Thyroid gland (tissue), 4 donors: ENCODE results near the gene CEP131. TPM values are rescaled to one million over a fixed set of nuclear protein-coding genes. Genes with fewer than 3 reads are reported as not detected.
"Not testable (repeated sequence)": the region's sequence is repeated elsewhere in the genome, so short reads cannot be mapped to it uniquely, and the experiment has no call there.

Source experiments
- DNase-seq, 2 donors: peaks; one replicate each; pipeline ENCODE4 v3.0.0-alpha.2; 2019
- H3K27ac ChIP-seq, 3 donors: fragments of 200-600 bp; sonication (generic); 1 replicate in 2 of 3; 2 replicates in 1 of 3; pipeline ENCODE4 v1.5.1; 2016 to 2019; ENCODE audit warnings: mild to moderate bottlenecking in 1 of 3, moderate library complexity in 1 of 3
- H3K27me3 ChIP-seq: fragments of 200-600 bp; sonication (generic); one replicate; pipeline ENCODE4 v1.5.1; 2019
- H3K36me3 ChIP-seq, 2 donors: fragments of 200-600 bp; sonication (generic); one replicate each; pipeline ENCODE4 v1.5.1; 2016 to 2019
- H3K4me1 ChIP-seq, 2 donors: fragments of 200-600 bp; sonication (generic); one replicate each; pipeline ENCODE4 v1.5.1; 2017 to 2019
- H3K4me3 ChIP-seq, 3 donors: fragments of 200-600 bp; sonication (generic); replicated peaks in 1 of 3; 1 replicate in 2 of 3; 2 replicates in 1 of 3; pipeline ENCODE4 v1.5.1; 2016; ENCODE audit warnings: mild to moderate bottlenecking in 1 of 3
- H3K9me3 ChIP-seq: fragments of 200-600 bp; sonication (generic); one replicate; pipeline ENCODE4 v1.5.1; 2017
- POLR2A ChIP-seq, 2 donors: fragments of 450-650 bp; IDR thresholded peaks; one replicate each; pipeline ENCODE4 v1.6.1; 2017; ENCODE audit warnings: antibody characterized with exemption in 2 of 2, mild to moderate bottlenecking in 2 of 2, moderate library complexity in 1 of 2
- WGBS, 2 donors: methylation state at CpG; one replicate each; pipeline ENCODE4 v1.1.5; 2017; 5-methylcytosine and 5-hydroxymethylcytosine counted together
- intact Hi-C: fragments of 100-400 bp; cut with DNase I; formaldehyde crosslinking; loops from one replicate; pipeline ENCODE4 v1.15.1; 2023
- total RNA-seq, 4 donors: library from RNA; depleted of rRNA; stranded (reverse); fragments of >200 nt; gene quantifications; one replicate each; pipeline ENCODE4 v1.2.3, GENCODE V29; 2016
- TF ChIP-seq, protein P1 (sequence below), 6 experiments: fragments of 200-600 bp in 3 of 6; fragments of 450-650 bp in 3 of 6; sonication (generic) in 3 of 6; IDR thresholded peaks; one replicate each; pipeline ENCODE4 v1.5.1; 2016 to 2019; ENCODE audit warnings: antibody characterized with exemption in 6 of 6, mild to moderate bottlenecking in 2 of 6, inconsistent platforms in 1 of 6, moderate library complexity in 1 of 6

Gene CEP131
- total RNA-seq, 4 donors from 2014 or later, result 6.9 to 12.0 (median 8.6) TPM

DNA sequence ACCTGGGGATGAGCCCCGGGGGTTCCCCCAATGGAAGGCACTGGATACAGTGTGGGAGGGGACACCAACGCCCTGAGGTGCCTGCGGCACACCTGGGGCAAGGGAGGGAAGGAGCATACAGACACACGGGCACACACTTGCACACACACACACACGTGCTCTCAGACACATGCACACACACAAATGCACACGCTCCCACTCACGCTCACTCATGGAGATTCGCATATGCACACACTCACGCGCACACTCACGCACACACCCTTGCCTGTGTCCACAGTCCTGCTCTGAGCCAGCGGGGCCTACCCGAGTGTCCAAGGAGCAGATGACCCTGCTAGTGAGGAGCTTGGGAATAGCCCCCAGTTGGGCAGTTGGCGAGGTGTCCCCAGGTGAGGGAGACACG is 74.2 kb downstream of the CEP131 start:
- no peak for TF ChIP-seq POLR2A (IDR thresholded peaks at IDR 0.05)
- TF ChIP-seq, protein P1, sequence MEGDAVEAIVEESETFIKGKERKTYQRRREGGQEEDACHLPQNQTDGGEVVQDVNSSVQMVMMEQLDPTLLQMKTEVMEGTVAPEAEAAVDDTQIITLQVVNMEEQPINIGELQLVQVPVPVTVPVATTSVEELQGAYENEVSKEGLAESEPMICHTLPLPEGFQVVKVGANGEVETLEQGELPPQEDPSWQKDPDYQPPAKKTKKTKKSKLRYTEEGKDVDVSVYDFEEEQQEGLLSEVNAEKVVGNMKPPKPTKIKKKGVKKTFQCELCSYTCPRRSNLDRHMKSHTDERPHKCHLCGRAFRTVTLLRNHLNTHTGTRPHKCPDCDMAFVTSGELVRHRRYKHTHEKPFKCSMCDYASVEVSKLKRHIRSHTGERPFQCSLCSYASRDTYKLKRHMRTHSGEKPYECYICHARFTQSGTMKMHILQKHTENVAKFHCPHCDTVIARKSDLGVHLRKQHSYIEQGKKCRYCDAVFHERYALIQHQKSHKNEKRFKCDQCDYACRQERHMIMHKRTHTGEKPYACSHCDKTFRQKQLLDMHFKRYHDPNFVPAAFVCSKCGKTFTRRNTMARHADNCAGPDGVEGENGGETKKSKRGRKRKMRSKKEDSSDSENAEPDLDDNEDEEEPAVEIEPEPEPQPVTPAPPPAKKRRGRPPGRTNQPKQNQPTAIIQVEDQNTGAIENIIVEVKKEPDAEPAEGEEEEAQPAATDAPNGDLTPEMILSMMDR (IDR thresholded peaks at IDR 0.05), result no peak
- H3K27me3 ChIP-seq, result no peaks in the 10 kb centered on the region
- no peak overlapping the region for H3K27ac ChIP-seq
- H3K4me3 ChIP-seq, result no peak overlapping the region
- no peaks in the 10 kb centered on the region for H3K36me3 ChIP-seq
- intact Hi-C loops, result no loop called here
- H3K9me3 ChIP-seq, result no peaks in the 10 kb centered on the region
- WGBS, 2 donors, result 87 to 90% methylated on average over 13 of the region's 15 CpGs
- peaks cover 0 to 10% of the 10 kb centered on the region in 2 donors for H3K4me1 ChIP-seq
- no peak for DNase-seq

DNA sequence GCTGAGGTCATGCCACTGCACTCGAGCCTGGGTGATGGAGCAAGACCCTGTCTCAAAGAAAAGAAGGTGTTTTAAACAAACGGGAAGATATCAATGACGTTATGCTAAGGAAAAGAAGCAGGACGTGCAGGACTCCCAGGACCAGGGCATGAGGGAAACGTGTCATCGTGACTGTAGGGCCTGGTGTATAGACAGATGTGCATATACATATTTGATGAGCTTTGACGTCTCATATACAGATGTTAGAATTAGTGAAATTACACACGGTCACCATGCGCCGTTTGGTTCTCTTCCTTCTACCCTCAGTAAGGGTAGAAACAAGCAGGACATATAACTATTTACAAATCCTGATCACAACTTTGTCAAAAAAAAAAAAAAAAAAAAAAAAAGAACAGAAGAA is 75.1 kb downstream of the CEP131 start:
- Histone ChIP-seq H3K9me3 (no peaks in the 10 kb centered on the region), H3K36me3 (no peaks in the 10 kb centered on the region), H3K27ac (no peak overlapping the region), H3K27me3 (no peaks in the 10 kb centered on the region), H3K4me1 (peaks cover 0 to 13% of the 10 kb centered on the region in 2 donors), H3K4me3 (no peak overlapping the region)
- DNase-seq, result no peak
- TF ChIP-seq, protein P1 (IDR thresholded peaks at IDR 0.05), result no peak
- TF ChIP-seq POLR2A (IDR thresholded peaks at IDR 0.05), result no peak
- intact Hi-C loops, result no loop called here
- 84 to 85% methylated on average over 10 of the region's 10 CpGs for WGBS, 2 donors

DNA sequence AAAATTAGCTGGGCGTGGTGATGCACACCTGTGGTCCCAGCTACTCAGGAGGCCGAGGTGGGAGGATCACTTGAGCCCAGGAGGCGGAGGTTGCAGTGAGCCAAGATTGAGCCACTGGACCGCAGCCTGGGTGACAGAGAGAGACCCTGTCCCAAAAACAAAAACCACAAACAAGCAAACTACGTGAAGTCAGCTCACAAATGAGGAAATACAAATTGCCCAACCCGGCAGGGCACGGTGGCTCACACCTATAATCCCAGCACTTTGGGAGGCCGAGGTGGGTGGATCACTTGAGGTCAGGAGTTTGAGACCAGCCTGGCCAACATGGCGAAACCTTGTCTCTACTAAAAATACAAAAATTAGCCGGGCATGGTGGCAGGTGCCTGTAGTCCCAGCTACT is 76.6 kb downstream of the CEP131 start:
- H3K36me3 ChIP-seq, H3K4me3 ChIP-seq, H3K27me3 ChIP-seq, H3K9me3 ChIP-seq, intact Hi-C loops, DNase-seq, H3K27ac ChIP-seq: not testable (repeated sequence)
- WGBS, 2 donors, result 85 to 87% methylated on average over 10 of the region's 10 CpGs
- H3K4me1 ChIP-seq, result peaks cover 0 to 16% of the 10 kb centered on the region in 2 donors

DNA sequence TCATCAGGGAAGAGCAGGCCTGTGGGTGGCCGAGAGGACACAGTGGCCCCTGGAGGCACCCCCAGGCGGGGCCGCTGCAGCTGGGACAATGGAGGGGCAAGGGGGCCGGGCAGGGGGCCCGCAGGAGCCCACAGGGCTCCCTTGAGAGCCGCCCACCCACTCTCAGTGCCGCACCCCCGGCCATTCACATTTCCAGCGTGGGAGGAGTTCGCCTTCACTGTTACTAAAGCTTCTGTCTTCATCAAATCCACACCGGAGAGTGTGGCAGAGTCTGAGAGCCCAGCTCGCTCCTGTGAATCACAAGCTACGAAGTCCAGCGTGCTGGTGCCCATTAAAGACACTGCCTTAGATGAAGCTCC is 78.4 kb downstream of the CEP131 start:
- Histone ChIP-seq H3K4me3 (no peak overlapping the region), H3K27ac (no peak overlapping the region), H3K4me1 (peaks cover 0 to 9% of the 10 kb centered on the region in 2 donors), H3K27me3 (no peaks in the 10 kb centered on the region), H3K36me3 (no peaks in the 10 kb centered on the region), H3K9me3 (no peaks in the 10 kb centered on the region)
- intact Hi-C loops, result loop anchor here (5.0 kb wide), 1 partner anchor 93 kb away; the partner anchor contains the start of genes NDUFAF8 and TEPSIN
- TF ChIP-seq, protein P1 (IDR thresholded peaks at IDR 0.05), result no peak
- TF ChIP-seq POLR2A (IDR thresholded peaks at IDR 0.05), result no peak
- no peak for DNase-seq
- 85 to 90% methylated on average over 9 to 12 of the region's 14 CpGs for WGBS, 2 donors

DNA sequence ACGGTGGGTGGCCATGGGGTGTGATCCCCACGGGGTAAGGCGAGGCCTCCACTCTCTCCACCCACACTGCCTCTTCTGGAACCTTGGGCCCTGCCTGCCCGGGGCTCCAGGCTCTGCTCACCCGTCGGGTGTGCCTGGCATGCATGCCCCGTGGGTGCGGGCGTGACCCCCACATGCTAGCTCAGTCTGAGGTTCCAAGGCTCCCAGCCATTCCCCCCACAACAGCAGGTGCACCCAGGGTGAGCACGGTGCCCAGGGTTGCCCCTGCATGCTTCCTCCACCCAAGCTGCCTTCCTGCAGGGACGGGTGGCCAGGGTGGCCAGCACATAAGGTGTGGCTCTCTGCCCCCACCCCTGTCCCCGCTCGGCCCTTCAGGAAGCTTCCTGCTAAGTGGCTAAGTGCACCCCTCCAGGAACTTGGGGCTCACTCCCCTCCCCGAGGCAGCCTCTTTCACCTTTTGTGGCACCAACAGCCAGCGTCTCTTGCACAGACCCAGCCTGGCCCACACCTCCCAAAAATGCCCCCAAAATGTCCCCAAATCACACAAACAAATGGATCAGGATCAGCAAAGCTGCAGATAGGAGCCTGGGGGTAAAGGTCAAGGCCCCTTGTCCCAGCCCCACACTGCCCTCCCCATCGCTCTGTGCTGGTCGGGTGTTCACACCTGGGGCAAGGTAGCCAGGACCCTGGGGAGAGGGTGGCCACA is 78.9 kb downstream of the CEP131 start:
- WGBS, 2 donors, result 94% methylated on average over 9 to 16 of the region's 17 CpGs
- Histone ChIP-seq H3K4me1 (peaks cover 0 to 9% of the 10 kb centered on the region in 2 donors), H3K27ac (no peak overlapping the region), H3K4me3 (no peak overlapping the region), H3K27me3 (no peaks in the 10 kb centered on the region), H3K9me3 (no peaks in the 10 kb centered on the region), H3K36me3 (no peaks in the 10 kb centered on the region)
- TF ChIP-seq, protein P1 (IDR thresholded peaks at IDR 0.05), result no peak
- TF ChIP-seq POLR2A (IDR thresholded peaks at IDR 0.05), result no peak
- intact Hi-C loops, result loop anchor here (5.0 kb wide), 1 partner anchor 93 kb away; the partner anchor contains the start of genes NDUFAF8 and TEPSIN
- no peak for DNase-seq
